ENCODE results near the gene IFITM1.

DNA sequence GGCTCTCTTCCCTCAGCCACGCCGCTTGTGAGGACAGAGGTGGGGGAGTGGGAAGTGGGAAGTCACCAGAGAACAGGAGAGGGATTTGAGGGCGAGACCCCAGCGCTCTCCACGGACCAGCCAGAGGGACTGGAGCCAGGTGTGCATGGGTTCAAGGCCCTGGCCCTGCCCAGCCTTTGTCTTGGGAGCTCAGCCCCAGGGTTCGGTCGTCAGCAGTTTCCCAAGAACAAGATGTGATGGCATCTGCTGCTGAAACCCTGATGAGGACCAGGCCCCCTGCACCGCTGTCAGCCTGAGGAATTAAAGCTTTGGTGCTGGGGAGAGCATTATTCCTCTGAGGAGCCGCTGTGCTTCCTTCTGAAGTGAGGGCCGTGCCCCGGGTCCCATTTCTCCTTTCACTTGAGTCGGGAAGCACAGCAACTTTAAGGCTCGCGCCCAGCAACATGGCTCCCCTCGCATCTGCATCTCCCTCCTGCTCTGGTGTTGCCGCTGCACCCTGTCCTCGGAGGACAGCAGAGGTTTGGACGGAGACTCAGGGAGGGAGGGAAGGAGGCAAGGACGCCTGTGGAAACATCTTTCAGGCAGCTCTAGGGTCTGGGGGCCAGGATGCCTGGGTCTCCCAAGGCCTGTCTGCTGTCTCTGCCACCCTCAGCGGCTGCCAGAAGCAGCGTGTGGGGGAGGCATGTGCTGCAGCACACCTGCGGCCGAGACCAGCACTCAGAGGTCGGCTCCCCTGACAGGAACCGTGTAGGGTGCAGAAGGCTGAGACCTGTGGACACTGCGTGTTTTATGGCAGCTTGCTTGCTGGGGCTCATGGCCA, 18.3 kb upstream of the IFITM1 start:
- TF ChIP-seq, protein P1, sequence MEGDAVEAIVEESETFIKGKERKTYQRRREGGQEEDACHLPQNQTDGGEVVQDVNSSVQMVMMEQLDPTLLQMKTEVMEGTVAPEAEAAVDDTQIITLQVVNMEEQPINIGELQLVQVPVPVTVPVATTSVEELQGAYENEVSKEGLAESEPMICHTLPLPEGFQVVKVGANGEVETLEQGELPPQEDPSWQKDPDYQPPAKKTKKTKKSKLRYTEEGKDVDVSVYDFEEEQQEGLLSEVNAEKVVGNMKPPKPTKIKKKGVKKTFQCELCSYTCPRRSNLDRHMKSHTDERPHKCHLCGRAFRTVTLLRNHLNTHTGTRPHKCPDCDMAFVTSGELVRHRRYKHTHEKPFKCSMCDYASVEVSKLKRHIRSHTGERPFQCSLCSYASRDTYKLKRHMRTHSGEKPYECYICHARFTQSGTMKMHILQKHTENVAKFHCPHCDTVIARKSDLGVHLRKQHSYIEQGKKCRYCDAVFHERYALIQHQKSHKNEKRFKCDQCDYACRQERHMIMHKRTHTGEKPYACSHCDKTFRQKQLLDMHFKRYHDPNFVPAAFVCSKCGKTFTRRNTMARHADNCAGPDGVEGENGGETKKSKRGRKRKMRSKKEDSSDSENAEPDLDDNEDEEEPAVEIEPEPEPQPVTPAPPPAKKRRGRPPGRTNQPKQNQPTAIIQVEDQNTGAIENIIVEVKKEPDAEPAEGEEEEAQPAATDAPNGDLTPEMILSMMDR (conservative IDR thresholded peaks at IDR 0.05; ENCODE audit: low read depth, low read length): no peak
- TF ChIP-seq EZH2 (IDR thresholded peaks at IDR 0.05; ENCODE audit: low read length, unreplicated experiment): no peak
